ENCODE measurements around the gene BATF.
A peak's percentile ranks its signal among the peaks of the same experiment; 100 is the strongest.

The BATF gene

DNA sequence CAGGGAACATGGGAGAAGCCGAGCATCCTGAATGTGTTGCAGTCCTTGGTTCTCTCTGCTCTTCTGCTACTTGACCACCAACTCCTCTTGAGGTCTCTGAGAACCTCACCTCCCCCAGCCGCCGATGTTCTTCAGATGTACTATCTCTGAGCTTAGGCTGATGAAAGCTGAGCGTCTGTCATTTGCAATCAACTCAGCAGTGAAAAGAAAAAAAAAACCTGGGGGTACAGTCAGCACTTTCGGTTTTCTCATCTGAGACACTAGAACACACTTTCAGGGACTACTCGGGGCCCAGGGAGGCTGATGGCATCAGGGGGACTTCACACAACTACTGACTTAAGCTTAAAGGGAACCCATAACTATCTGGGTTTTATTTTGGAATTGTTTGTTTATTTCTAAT lies 46.5 kb downstream of the BATF start:
- no peak overlapping the region for H3K4me3 ChIP-seq (ENCODE audit: low read depth, low read length)
- TF ChIP-seq, protein P1, sequence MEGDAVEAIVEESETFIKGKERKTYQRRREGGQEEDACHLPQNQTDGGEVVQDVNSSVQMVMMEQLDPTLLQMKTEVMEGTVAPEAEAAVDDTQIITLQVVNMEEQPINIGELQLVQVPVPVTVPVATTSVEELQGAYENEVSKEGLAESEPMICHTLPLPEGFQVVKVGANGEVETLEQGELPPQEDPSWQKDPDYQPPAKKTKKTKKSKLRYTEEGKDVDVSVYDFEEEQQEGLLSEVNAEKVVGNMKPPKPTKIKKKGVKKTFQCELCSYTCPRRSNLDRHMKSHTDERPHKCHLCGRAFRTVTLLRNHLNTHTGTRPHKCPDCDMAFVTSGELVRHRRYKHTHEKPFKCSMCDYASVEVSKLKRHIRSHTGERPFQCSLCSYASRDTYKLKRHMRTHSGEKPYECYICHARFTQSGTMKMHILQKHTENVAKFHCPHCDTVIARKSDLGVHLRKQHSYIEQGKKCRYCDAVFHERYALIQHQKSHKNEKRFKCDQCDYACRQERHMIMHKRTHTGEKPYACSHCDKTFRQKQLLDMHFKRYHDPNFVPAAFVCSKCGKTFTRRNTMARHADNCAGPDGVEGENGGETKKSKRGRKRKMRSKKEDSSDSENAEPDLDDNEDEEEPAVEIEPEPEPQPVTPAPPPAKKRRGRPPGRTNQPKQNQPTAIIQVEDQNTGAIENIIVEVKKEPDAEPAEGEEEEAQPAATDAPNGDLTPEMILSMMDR (IDR thresholded peaks at IDR 0.05; ENCODE audit: low read depth, low read length, missing control alignments), result no peak
- DNase-seq (ENCODE audit: low read depth), result no peak
- in situ Hi-C loops (cut with HindIII; ENCODE audit: low sequenced_read_pairs), result no loop called here

DNA sequence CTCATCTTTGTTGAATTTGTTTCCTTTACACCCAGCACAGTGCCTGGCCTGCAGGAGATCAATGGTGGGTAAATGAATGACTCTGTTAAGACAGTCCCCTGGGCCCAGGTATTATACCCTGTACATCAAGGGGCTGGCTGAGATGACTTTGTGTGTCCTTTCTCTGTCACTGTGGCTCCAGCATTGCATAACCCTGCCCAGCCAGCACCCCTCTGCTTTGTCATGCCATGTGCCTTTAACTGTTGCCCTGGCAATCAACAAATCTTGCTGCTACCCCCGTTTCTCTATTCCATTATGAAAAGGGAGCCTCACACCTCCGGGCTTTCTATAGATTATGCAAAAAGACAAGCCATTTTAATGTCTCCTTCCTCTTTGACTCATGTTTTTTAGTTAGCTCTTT lies 48.5 kb downstream of the BATF start:
- in situ Hi-C loops (cut with HindIII; ENCODE audit: low sequenced_read_pairs), result loop anchor here (5.0 kb wide), 1 partner anchor 92 kb away; the partner anchor contains the start of genes ERG28 and TTLL5

DNA sequence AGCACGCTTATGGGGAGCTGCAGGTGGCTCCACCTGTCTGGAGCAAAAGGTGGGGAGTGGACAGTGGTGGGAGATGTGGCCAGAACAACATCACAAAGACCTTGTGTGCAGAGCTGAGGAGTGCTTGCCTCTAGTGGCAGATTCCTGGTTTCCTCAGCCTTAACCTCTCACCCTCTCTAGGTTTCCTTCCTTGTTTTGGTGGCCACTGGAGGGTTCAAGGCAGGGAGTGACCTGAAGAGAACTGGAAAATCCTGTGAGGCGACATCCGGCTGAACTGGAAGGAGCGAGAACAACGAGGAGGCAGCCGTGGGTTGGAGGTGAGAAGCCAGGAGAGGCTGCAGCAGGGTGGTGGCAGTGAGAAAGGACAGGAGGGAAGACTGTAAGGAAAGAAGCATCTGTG lies 49.8 kb downstream of the BATF start:
- in situ Hi-C loops (cut with HindIII; ENCODE audit: low sequenced_read_pairs), result loop anchor here (5.0 kb wide), 1 partner anchor 90 kb away; the partner anchor contains the start of genes ERG28 and TTLL5
- H3K4me3 ChIP-seq (ENCODE audit: low read depth, low read length), result no peak overlapping the region
- no peak for DNase-seq (ENCODE audit: low read depth)
- TF ChIP-seq, protein P1 (IDR thresholded peaks at IDR 0.05; ENCODE audit: low read depth, low read length, missing control alignments), result no peak

More for the DNA sequence above, 48.5 kb downstream of the BATF start:
- no peak for DNase-seq (ENCODE audit: low read depth)
- TF ChIP-seq, protein P1 (IDR thresholded peaks at IDR 0.05; ENCODE audit: low read depth, low read length, missing control alignments), result no peak
- H3K4me3 ChIP-seq (ENCODE audit: low read depth, low read length), result no peak overlapping the region

DNA sequence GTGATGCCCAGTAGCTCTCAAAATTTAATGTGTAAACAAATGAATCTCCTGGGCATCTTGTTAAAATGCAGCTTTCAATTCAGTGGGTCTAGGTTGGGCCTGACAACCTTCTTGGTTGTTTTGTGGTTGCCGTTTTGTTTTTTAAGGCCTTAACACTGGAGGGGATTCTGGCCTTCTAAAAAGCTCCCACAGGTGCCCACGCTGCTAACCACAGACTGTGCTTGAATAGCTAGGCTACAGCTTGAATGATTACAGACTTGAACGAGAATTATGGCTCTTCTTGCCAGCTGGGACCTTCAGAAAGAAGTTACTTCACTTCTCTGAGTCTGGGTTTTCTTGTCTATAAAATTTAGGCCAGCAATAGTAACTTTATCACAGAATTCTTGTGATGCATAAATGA lies 54.8 kb downstream of the BATF start:
- in situ Hi-C loops (cut with HindIII; ENCODE audit: low sequenced_read_pairs), result no loop called here
- no peak overlapping the region for H3K4me3 ChIP-seq (ENCODE audit: low read depth, low read length)
- no peak for DNase-seq (ENCODE audit: low read depth)
- TF ChIP-seq, protein P1 (IDR thresholded peaks at IDR 0.05; ENCODE audit: low read depth, low read length, missing control alignments), result no peak

DNA sequence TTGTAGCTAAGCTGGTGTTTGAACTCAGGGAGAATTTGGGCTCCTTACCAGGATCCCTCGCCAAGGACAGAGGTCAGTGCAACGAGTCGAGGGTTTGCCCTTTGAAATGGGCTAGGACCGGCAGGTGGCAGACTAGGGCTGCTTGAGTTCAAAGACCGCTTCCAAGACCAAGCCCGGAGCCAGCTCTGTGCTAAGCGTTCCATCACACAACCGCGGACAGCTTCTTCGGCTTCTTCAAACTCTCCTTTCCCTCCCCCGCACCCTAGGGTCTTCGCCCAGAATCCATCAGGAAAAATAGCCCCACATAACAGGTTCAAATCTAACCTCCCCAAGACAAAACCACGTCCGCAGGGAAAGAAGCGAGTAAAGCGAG lies 55.4 kb downstream of the BATF start:
- in situ Hi-C loops (cut with HindIII; ENCODE audit: low sequenced_read_pairs), result no loop called here
- peak; percentile 59 for DNase-seq (ENCODE audit: low read depth)
- H3K4me3 ChIP-seq (ENCODE audit: low read depth, low read length), result peak overlapping the region; percentile 52
- TF ChIP-seq, protein P1 (IDR thresholded peaks at IDR 0.05; ENCODE audit: low read depth, low read length, missing control alignments), result peak; percentile 81

DNA sequence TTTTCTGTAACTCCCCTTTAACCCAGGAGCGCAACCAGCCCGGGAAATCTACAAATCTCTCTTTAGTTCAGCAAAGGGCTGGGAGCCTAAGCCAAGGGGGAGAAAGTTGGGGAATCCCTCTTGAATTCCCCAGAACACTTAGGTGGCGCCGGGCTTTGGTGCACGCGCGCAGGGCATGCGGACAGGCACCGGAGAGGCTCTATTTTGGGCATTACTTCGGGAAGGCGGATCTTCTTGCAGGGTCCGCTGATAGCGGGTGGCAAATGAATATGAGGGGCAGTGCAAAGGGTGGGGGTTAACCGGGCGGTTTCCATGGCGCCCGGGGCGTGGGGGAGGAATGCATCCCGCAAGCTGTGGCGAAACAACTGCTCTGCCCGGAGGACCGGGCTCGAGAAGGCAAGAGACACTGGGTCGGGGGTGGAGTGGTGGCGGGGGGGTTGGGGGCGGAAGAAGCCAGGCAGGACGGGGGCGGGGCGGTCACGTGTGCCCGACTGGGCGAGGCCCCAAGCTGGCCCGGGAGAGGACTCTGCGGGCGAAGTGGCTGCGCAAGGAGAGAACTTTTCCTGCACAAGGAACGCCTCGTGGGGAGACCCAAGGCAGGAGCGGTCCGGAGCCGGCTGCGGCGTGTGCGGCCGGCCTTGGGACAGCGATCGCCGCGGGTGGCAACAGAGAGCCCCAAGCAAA lies 56.0 kb downstream of the BATF start, which contains the start of gene FLVCR2:
Gene FLVCR2, plus strand, starts transcription at position 519 of the 684 bp plus-strand sequence. CDS start 353 bp downstream, outside the sequence.
- H3K4me3 ChIP-seq (ENCODE audit: low read depth, low read length), result peak within 1 kb of the TSS; percentile 52
- in situ Hi-C loops (cut with HindIII; ENCODE audit: low sequenced_read_pairs), result no loop called here
- TF ChIP-seq, protein P1 (IDR thresholded peaks at IDR 0.05; ENCODE audit: low read depth, low read length, missing control alignments), result no peak
- no peak for DNase-seq (ENCODE audit: low read depth)

All from astrocyte of the cerebellum (primary cell).